Bronchial epithelial cell (primary cell): ENCODE measurements around the gene CASP14. TPM values are rescaled to one million over a fixed set of nuclear protein-coding genes. Genes with fewer than 3 reads are reported as not detected.
A peak's percentile ranks its signal among the peaks of the same experiment; 100 is the strongest.

Experiments
- DNase-seq: peaks from one replicate; pipeline ENCODE4 v3.0.0-alpha.2; 2010; ENCODE audit warnings: low read depth
- FAIRE-seq: peaks from 2 replicates; lab custom pipeline; 2011; peaks lifted over from hg19 to GRCh38; lab: Jason Lieb, UNC
- H3K27me3 ChIP-seq: 2 replicates; pipeline ENCODE4 v1.5.1; 2011; ENCODE audit warnings: low read length; ENCODE audit not compliant: control insufficient read depth, insufficient read depth
- H3K36me3 ChIP-seq: 2 replicates; pipeline ENCODE4 v1.5.1; 2011; ENCODE audit warnings: low read length; ENCODE audit not compliant: control insufficient read depth, insufficient read depth
- H3K4me3 ChIP-seq: 2 replicates; pipeline ENCODE4 v1.5.1; 2011; ENCODE audit warnings: mild to moderate bottlenecking, low read depth, low read length, control low read depth
- CTCF ChIP-seq: IDR thresholded peaks from 2 replicates; pipeline ENCODE4 v1.5.1; 2011; ENCODE audit warnings: mild to moderate bottlenecking, moderate library complexity, low read length, control low read depth, inconsistent platforms; ENCODE audit not compliant: insufficient read depth, severe bottlenecking
- total RNA-seq: library from RNA; depleted of rRNA; stranded (reverse); fragments of >200 nt; gene quantifications from 2 replicates; pipeline ENCODE4 v1.2.1, GENCODE V29; 2014

CASP14 gene
- total RNA-seq, 1 donor from 2014 or later, result not detected

DNA sequence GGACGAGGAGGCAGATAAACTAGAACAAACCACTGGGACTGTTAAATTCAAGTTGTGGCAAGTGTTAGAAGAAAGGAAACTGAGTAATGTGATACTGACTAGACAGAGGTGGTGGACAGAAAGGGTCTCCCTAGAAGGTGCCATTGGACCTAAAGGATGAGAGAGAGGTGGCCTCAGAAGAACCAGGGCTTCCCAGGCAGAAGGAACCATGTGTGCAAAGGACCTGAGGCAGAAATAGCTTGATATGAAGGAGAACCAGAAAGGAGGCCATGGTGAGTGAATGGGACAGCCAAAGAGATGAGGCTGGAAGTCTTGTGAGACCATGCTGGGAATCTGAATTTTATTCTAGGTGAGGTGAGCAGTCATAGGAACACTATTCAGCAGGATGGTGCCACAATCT is 55.1 kb downstream of the CASP14 start:
- no peak for DNase-seq
- Histone ChIP-seq H3K36me3 (no peaks in the 10 kb centered on the region), H3K4me3 (no peak overlapping the region), H3K27me3 (no peaks in the 10 kb centered on the region)
- FAIRE-seq, result no peak
- no peak for TF ChIP-seq CTCF

DNA sequence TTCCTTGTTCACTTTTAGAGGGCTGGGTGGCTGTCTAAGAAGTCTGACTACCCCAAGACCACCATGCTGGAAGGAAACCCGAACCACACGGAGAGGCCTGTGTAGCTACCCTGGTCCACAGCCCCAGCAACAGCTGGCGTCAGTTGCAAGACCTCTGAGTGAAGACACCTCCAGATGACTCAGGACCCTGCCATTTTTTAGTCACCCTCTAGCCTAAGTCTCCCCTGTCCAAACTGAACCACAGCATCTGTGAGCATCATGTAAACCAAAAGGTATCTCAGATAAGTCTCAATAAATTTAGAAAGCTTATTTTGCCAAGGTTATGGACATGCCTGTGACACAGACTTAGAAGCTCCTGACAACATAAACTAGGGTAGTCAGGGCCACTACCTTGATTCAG is 55.8 kb downstream of the CASP14 start:
- Histone ChIP-seq H3K36me3 (no peaks in the 10 kb centered on the region), H3K27me3 (no peaks in the 10 kb centered on the region), H3K4me3 (no peak overlapping the region)
- TF ChIP-seq CTCF, result no peak
- DNase-seq, result no peak
- FAIRE-seq, result no peak

- FAIRE-seq (no peak), DNase-seq (no peak)
- TF ChIP-seq CTCF, result no peak
- Histone ChIP-seq H3K27me3 (no peaks in the 10 kb centered on the region), H3K4me3 (peak within 1 kb of the TSS; percentile 44), H3K36me3 (no peaks in the 10 kb centered on the region)
These were observed 58.1 kb downstream of the CASP14 start, which contains the start of gene SYDE1 for GRCh38 chr19:15107061-15108010. SYDE1 (plus strand) TSS chr19:15107401; CDS start chr19:15107434, 33 bp downstream.

Other genes with a start within 250 kb of the CASP14 start
- gene OR7A5, start 214.3 kb upstream of the CASP14 start, total RNA-seq, result not detected in 2 replicates
- under 0.01 TPM in 1 of 2 replicates, not detected in the other for gene OR7C1, start 214.3 kb upstream of the CASP14 start, total RNA-seq
- not detected in 2 replicates for gene OR7A10, start 200.6 kb upstream of the CASP14 start, total RNA-seq
- gene OR7A17, start 163.3 kb upstream of the CASP14 start, total RNA-seq, result not detected in 2 replicates
- not detected in 2 replicates for gene OR7C2, start 108.0 kb upstream of the CASP14 start, total RNA-seq
- not detected in 2 replicates for gene SLC1A6, start 69.6 kb upstream of the CASP14 start, total RNA-seq
- gene OR1I1, start 32.7 kb downstream of the CASP14 start, total RNA-seq, result not detected in 2 replicates
- 0.53 and 0.64 TPM in 2 replicates for gene SYDE1, start 57.9 kb downstream of the CASP14 start, total RNA-seq
- 53.2 and 140 TPM in 2 replicates for gene NOTCH3, start 151.5 kb downstream of the CASP14 start, total RNA-seq
- gene EPHX3, start 183.0 kb downstream of the CASP14 start, total RNA-seq, result 0.53 and 1.2 TPM in 2 replicates